ENCODE results near the gene TLDC2.
"Not testable (repeated sequence)": the region's sequence is repeated elsewhere in the genome, so short reads cannot be mapped to it uniquely, and the experiment has no call there.

TLDC2 gene

GRCh38 chr20:36875702-36876472 lies at the start of gene TLDC2:
Gene TLDC2, plus strand, starts transcription at chr20:36876138. Its CDS starts 37 bp downstream, at chr20:36876175.
- no peak for DNase-seq (ENCODE audit: low read depth)

DNA sequence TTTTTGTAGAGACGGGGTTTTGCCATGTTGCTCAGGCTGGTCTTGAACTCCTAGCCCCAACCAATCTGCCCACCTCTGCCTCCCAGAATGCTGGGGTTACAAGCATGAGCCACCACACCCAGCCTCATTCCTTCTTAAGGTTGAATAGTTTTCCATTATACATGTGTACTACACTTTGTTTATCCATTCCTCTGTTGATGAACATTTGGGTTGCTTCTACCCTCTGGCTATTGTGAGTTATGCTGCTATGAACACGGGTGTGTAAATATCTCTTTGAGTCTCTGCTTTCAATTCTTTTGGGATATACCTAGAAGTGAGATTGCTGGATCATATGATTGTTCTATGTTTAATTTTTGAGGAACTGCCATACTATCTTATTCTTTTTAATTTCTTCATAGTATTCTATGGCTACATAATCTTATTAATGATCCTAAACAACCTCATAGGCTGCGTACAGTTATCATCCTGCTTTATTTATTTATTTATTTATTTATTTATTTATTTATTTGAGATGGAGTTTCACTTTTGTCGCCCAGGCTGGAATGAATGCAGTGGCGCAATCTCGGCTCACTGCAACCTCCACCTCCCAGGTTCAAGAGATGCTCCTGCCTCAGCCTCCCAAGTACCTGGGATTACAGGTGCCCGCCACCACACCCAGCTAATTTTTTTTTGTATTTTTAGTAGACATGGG lies 49.2 kb upstream of the TLDC2 start:
- DNase-seq (ENCODE audit: low read depth), result no peak

DNA sequence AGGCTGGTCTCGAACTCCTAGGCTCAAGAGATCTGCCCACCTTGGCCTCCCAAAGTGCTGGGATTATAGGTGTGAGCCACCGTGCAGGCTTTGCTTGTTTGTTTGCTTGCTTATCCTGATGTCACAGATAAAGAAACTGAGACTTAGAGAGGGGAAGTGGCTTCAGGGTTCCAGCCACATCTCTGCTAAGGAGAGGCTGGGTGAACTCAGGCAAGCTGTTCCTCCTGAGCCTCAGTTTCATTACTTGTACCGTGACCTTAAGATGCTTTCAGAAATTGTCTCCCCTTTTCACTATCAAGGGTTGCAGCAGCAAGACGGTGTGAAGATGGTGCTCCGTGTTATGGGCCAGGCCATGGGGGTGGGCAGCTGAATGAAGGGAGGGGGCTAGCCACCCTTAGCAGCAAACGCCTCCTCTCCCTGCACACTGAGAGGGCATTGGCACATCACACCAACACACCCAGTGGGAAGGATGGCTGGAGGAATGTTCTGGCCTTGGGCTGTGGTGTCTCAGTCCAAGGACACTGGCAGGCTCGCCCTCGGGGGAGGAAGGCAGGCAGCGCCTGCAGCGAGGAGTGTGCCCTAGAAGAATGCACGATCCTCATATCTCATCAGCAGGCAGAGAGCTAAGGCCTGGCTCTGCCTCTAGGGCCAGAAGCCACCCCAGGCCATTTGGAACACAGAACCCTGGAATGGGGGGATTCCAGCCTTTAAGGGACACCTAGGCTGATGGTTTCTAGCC lies 48.2 kb upstream of the TLDC2 start:
- no peak for DNase-seq (ENCODE audit: low read depth)

- no peak for DNase-seq (ENCODE audit: low read depth)
These were observed 44.9 kb upstream of the TLDC2 start for GRCh38 chr20:36830791-36831691.

GRCh38 chr20:36832791-36833190 lies 43.1 kb upstream of the TLDC2 start:
- DNase-seq (ENCODE audit: low read depth), result no peak

DNA sequence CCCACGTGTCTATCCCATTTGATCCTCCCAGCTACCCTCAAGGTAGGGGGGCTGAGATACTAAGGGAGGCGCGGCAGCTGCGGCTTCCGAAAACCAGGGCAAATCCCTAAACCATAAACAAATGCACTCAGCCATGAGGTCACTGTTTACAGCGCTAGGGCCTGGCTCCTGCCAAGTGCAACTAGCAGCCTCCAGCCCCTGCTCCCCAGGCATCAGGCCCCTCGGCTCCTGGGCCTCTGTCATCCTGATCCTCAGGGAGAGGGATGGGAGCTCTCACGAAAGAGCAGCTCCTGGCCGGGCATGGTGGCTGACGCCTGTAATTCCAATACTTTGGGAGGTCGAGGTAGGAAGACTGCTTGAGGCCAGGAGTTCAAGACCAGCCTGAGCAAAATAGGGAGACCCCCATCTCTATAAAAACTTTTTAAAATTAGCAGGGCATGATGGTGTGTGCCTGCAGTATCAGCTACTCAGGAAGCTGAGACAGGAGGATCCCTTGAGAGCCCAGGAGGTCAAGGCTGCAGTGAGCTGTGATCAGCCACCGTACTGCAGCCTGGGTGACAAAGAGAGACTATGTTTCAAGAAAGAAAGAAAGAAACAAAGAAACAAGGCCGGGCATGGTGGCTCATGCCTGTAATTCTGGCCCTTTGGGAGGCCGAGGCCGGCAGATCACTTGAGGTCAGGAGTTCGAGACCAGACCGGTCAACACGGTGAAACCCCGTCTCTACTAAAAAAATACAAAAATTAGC lies 42.5 kb upstream of the TLDC2 start:
- no peak for DNase-seq (ENCODE audit: low read depth)

GRCh38 chr20:36835025-36835424 lies 40.9 kb upstream of the TLDC2 start:
- DNase-seq (ENCODE audit: low read depth), result no peak

- DNase-seq (ENCODE audit: low read depth), result peak; percentile 85
These were observed 40.3 kb upstream of the TLDC2 start for GRCh38 chr20:36835453-36836198.

DNA sequence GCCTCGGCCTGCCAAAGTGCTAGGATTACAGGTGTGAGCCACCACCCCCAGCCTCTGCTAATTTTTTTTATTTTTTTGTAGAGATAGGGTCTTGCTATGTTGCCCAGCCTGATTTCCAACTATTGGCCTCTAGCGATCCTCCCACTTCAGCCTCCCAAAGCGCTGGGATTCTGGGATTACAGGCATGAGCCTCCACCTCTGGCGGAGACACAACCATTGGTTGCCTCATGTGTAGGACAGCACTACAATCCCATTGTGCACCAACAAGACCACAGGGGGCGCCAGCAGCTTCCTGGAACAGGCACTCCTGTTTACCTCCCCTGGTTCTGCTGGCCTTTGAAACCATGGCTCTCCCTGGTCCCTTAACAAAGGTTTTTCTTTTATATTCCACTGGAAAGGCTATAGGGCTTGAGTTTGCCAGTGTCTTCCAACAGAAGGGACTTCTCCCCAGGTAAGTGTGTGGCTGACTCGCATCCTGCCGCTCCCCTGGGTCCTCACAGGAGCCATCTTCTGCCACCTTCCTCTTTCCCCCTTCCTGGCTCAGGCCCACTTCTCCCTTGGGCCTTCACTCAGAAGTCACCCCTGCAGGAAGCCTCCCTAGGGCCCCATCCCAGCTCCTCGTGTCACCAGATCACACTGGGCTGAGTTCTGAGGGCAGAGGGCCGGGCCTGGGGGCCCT lies 39.2 kb upstream of the TLDC2 start:
- DNase-seq (ENCODE audit: low read depth), result no peak

GRCh38 chr20:36838376-36838775 lies 37.6 kb upstream of the TLDC2 start:
- DNase-seq (ENCODE audit: low read depth), result not testable (repeated sequence)

DNA sequence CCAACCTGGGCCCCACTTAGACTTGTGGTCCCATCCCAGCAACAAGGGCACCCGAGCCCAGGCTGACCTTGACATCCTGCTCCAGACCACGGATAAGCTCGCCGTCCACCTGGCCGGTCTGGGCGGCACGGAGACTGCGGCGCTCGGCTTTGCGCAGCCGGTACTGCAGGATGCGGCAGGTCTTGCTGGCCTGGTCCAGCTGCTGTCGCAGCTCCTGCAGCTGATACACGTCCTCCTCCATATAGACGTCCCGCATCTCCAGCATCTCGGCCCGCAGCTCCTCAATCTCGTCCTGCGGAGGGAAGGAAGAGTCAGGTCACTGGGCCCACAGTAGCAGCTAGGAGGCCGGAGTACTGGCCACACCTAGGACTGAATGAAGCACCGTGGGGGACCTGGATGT lies 36.8 kb upstream of the TLDC2 start:
- no peak for DNase-seq (ENCODE audit: low read depth)

- not testable (repeated sequence) for DNase-seq (ENCODE audit: low read depth)
These were observed 34.9 kb upstream of the TLDC2 start for GRCh38 chr20:36841030-36841429.

GRCh38 chr20:36845288-36845971 lies 30.5 kb upstream of the TLDC2 start:
- no peak for DNase-seq (ENCODE audit: low read depth)

DNA sequence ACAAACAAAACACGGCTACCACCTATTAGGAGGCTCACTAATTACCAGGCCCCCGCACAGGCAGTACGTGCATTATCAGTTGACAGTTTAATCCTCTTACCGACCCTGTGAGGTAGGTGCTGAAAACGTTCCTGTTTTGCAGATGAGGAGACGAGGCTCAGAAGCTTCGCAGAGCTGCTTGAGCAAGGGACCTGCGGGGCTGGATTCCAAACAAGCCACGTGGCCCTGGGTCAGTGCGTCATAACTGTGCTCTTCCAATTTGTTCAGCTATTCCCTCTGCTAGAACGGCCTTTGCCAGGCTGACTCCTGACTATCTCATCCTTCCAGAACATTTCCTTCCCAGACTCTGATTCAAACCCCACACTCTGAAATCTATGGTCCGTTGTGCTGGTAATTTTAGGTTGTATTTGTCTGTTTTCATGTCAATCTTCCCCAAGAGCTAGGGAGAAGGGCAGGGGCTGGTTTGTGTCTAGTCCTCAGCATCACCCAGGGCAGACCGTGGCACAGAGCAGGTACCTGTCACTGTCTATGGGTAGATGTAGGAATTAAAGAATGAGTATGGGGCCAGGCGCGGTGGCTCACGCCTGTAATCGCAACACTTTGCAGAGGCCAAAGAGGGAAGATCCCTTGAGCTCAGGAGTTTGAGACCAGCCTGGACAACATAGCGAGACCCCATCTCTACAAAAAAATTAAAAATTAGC lies 28.8 kb upstream of the TLDC2 start:
- no peak for DNase-seq (ENCODE audit: low read depth)

DNA sequence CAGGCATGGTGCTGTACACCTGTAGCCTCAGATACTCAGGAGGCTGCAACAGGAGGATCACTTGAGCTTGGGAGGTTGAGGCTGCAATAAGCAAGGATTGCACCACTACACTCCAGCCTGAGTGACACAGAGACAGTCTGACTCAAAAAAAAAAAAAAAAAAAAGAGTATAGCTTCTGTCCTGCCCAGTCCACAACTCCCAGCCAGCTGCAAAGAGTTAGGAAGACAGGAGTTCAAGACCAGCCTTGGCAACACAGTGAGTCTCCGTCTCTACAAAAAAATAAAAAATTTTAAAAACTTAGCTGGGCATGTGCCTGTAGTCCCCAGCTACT lies 28.3 kb upstream of the TLDC2 start:
- no peak for DNase-seq (ENCODE audit: low read depth)

DNA sequence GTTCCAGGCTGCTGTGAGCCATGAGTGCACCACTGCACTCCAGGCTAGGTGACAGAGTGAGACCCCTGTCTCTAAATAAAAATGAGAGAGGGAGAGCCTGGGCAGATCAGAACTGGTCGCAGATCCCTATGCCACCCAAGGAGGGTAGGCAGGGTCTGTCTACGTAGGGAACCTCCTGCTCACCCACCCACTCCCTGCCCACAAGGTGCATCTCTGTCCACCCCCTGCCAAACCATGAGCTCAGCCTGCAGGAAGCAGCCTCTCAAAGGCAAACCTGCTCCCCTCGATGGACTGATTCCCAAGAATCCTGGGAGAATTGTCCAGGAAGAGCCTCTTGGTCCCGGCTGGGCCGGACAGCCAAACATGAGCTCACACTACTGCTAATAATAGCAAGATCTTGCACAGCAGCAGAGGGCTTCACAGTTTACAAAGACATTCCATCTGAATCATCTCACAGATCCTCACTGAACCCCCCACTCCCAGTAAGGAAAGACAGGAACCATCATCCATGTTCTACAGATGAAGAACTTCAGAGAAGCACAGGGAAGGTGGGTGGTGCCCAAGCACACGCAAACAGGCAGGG lies 27.8 kb upstream of the TLDC2 start:
- peak; percentile 76 for DNase-seq (ENCODE audit: low read depth)

DNA sequence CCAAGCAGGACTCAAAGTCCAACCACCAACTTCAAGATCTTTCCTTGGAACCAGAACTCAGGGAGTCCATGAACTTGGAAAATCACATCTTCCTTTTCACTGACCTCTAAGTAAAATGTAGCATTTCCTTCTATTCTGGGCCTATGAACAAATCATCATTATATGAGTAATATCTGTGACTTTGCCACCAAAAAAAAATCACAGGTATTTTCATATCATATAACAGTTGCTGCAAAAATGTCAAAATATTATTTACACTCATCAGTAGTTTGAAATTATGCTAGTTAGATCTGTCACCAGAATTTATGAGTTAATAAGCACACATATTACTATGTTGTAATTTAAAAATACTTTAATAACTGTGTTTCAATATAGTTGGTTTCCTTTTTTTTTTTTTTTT lies 27.3 kb upstream of the TLDC2 start:
- no peak for DNase-seq (ENCODE audit: low read depth)

DNA sequence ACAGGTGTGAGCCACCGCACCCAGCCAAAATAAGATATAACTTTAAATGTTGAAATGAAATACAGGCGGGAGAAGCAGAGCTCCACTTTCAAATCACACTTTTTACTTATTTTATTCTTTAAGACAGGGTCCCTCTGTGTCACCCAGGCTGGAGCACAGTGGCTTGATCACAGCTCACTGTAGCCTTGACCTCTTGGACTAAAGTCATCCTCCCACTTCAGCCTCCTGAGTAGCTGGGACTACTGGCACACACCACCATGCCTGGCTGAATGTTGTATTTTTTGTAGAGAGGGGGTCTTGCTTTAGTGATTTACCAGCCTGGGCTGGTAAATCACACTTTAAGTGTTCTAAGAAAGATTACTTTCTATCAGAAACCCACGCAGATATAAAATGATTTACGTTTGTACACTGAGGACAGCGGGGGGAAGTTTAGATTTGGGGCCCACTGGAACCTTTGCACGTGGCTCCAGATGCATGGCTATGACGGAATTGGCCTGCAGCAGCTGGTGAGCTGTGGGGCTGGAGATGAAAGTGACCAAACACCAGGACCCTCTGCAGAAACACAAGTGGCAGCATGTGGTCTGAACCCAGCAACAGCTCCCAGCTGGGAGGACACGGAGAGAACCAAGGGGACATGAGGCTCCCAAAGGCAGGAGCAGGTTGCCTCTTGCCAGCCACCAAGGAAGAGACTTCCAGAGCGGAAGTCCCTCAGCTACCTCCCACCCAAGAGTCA lies 26.4 kb upstream of the TLDC2 start:
- DNase-seq (ENCODE audit: low read depth), result no peak

Measured in non-pigmented ciliary epithelial cell (primary cell).